Measurements from ENCODE around the gene CD58. TPM values are rescaled to one million over a fixed set of nuclear protein-coding genes. Genes with fewer than 3 reads are reported as not detected.

CD58 gene
- polyA plus RNA-seq, 1 of the 3 experiments (the other 2 are of a cell fraction): 18.1 TPM

DNA sequence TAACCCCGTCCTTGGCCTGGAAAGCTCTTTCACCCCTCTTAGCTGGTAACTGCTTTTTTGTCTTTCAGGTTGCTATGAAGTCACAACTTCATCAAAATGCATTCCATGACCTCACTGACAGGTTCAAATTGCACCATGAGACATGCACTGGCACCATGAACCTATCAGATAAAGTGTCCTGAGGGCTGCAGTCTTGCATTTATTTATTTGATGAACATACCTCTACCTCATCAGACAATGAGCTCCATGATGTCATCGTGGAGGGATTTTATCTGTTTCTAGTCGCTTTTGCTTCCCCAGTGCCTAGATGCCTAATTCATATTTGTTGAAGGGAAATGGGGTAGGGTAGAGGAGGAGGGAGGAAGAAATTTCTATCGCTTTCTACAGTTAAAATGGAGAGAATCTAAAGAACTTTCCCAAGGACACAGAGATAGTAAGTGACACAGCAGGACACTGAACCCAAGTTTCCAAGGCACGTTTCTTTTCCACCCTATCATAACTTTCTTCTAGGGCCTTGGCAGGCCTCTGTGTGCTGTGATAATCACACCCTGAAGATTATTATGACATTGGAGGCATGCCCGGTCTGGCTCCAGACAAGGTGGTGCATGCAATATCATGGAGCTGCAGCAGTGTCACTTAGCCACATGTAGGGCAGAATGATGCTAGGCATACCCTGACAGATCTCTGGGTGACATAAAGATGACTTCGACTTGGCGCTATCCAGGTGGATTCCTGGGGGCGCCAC, 69.5 kb downstream of the CD58 start:
- H3K36me3 ChIP-seq (replicated peaks in 1 of 2; ENCODE audit: control insufficient read depth in 1 of 2, insufficient read depth in 2 of 2, low read length in 1 of 2): no peaks in the 10 kb centered on the region
- H3K4me2 ChIP-seq: no peak overlapping the region
- ChIA-PET CTCF (interaction anchor here (0.8 to 29.6 kb wide), 4 partner anchors 14 to 368 kb away, joined by 3 to 1099 read pairs (median 120); no protein-coding TSS in a partner anchor), POLR2A (no interaction called here)
- no peak overlapping the region for H3K4me3 ChIP-seq (ENCODE audit: low read depth in 2 of 2, low read length in 1 of 2)
- H3K27me3 ChIP-seq (ENCODE audit: insufficient read depth): no peaks in the 10 kb centered on the region
- H2AFZ ChIP-seq (ENCODE audit: low read depth): no peak overlapping the region
- TF ChIP-seq USF1 (IDR thresholded peaks at IDR 0.05; ENCODE audit: borderline replicate concordance, low read depth) (no peak), JUND (IDR thresholded peaks at IDR 0.05) (no peak), NRF1 (IDR thresholded peaks at IDR 0.05; ENCODE audit: low read depth, low read length) (no peak), RAD21 (IDR thresholded peaks at IDR 0.05; ENCODE audit: low read length) (no peak), GATA2 (CRISPR knock-in tag; IDR thresholded peaks at IDR 0.05) (no peak), FOXJ3 (CRISPR knock-in tag; IDR thresholded peaks at IDR 0.05) (no peak), EP300 (IDR thresholded peaks at IDR 0.05; ENCODE audit: borderline replicate concordance in 1 of 2, low read depth in 1 of 2, low read length in 1 of 2) (no peak), SIN3A (IDR thresholded peaks at IDR 0.05; ENCODE audit: borderline replicate concordance, low read depth, low read length) (no peak), TEAD4 (IDR thresholded peaks at IDR 0.05; ENCODE audit: borderline replicate concordance, insufficient read depth) (no peak), FOXM1 (IDR thresholded peaks at IDR 0.05; ENCODE audit: low read depth) (no peak), ELF1 (IDR thresholded peaks at IDR 0.05) (no peak), TAF1 (IDR thresholded peaks at IDR 0.05; ENCODE audit: borderline replicate concordance, low read depth, low read length) (no peak), POLR2AphosphoS5 (IDR thresholded peaks at IDR 0.05; ENCODE audit: low read depth, low read length) (no peak), PBX3 (IDR thresholded peaks at IDR 0.05) (no peak), CHD2 (IDR thresholded peaks at IDR 0.05; ENCODE audit: low read length, partially characterized antibody) (no peak), SMC3 (IDR thresholded peaks at IDR 0.05; ENCODE audit: low read depth, low read length) (no peak)
- TF ChIP-seq, protein P1, sequence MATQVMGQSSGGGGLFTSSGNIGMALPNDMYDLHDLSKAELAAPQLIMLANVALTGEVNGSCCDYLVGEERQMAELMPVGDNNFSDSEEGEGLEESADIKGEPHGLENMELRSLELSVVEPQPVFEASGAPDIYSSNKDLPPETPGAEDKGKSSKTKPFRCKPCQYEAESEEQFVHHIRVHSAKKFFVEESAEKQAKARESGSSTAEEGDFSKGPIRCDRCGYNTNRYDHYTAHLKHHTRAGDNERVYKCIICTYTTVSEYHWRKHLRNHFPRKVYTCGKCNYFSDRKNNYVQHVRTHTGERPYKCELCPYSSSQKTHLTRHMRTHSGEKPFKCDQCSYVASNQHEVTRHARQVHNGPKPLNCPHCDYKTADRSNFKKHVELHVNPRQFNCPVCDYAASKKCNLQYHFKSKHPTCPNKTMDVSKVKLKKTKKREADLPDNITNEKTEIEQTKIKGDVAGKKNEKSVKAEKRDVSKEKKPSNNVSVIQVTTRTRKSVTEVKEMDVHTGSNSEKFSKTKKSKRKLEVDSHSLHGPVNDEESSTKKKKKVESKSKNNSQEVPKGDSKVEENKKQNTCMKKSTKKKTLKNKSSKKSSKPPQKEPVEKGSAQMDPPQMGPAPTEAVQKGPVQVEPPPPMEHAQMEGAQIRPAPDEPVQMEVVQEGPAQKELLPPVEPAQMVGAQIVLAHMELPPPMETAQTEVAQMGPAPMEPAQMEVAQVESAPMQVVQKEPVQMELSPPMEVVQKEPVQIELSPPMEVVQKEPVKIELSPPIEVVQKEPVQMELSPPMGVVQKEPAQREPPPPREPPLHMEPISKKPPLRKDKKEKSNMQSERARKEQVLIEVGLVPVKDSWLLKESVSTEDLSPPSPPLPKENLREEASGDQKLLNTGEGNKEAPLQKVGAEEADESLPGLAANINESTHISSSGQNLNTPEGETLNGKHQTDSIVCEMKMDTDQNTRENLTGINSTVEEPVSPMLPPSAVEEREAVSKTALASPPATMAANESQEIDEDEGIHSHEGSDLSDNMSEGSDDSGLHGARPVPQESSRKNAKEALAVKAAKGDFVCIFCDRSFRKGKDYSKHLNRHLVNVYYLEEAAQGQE (IDR thresholded peaks at IDR 0.05; ENCODE audit: low read depth, low read length): no peak
- TF ChIP-seq, protein P2, sequence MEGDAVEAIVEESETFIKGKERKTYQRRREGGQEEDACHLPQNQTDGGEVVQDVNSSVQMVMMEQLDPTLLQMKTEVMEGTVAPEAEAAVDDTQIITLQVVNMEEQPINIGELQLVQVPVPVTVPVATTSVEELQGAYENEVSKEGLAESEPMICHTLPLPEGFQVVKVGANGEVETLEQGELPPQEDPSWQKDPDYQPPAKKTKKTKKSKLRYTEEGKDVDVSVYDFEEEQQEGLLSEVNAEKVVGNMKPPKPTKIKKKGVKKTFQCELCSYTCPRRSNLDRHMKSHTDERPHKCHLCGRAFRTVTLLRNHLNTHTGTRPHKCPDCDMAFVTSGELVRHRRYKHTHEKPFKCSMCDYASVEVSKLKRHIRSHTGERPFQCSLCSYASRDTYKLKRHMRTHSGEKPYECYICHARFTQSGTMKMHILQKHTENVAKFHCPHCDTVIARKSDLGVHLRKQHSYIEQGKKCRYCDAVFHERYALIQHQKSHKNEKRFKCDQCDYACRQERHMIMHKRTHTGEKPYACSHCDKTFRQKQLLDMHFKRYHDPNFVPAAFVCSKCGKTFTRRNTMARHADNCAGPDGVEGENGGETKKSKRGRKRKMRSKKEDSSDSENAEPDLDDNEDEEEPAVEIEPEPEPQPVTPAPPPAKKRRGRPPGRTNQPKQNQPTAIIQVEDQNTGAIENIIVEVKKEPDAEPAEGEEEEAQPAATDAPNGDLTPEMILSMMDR (IDR thresholded peaks at IDR 0.05): no peak
- TF ChIP-seq, protein P3, sequence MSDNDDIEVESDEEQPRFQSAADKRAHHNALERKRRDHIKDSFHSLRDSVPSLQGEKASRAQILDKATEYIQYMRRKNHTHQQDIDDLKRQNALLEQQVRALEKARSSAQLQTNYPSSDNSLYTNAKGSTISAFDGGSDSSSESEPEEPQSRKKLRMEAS (IDR thresholded peaks at IDR 0.05; ENCODE audit: low read depth): no peak
- no peaks in the 10 kb centered on the region for H3K79me2 ChIP-seq (ENCODE audit: insufficient read depth)
- no peaks in the 10 kb centered on the region for H3K9me3 ChIP-seq
- no peak for DNase-seq
- H3K9ac ChIP-seq: no peak overlapping the region
- 88% methylated on average over 9 of the region's 9 CpGs for WGBS (ENCODE audit: low lambda C conversion rate)
- H3K4me1 ChIP-seq (ENCODE audit: control insufficient read depth in 1 of 2, insufficient read depth in 2 of 2, low read depth in 1 of 2, low read length in 1 of 2): peaks cover 4 to 26% of the 10 kb centered on the region in 2 experiments; a peak in 2 of 4 replicates
- H4K20me1 ChIP-seq (ENCODE audit: insufficient read depth): no peaks in the 10 kb centered on the region
- no peak overlapping the region for H3K27ac ChIP-seq (ENCODE audit: low read depth in 2 of 2, low read length in 1 of 2)
- H3K9me2 ChIP-seq: no peaks in the 10 kb centered on the region
- H3F3A ChIP-seq (replicated peaks; ENCODE audit: insufficient read depth): no peaks in the 10 kb centered on the region
